GM06990 (cell line): Measurements from ENCODE around the gene COL6A3.

Source experiments
- DNase-seq: peaks from one replicate; pipeline ENCODE4 v3.0.0-alpha.2; 2011; ENCODE audit not compliant: insufficient read length; ENCODE audit errors: extremely low read depth
- H3K27me3 ChIP-seq: replicated peaks from 2 replicates; pipeline ENCODE4 v1.6.0; 2011; ENCODE audit warnings: low read length; ENCODE audit not compliant: control insufficient read depth, insufficient read depth
- H3K36me3 ChIP-seq: 2 replicates; pipeline ENCODE4 v1.5.1; 2011; ENCODE audit warnings: low read length; ENCODE audit not compliant: control insufficient read depth, insufficient read depth
- H3K4me3 ChIP-seq: replicated peaks from 2 replicates; pipeline ENCODE4 v1.5.1; 2011; ENCODE audit warnings: low read depth, mild to moderate bottlenecking, control low read depth, low read length
- TF ChIP-seq, protein P1 (sequence below): IDR thresholded peaks from 2 replicates; pipeline ENCODE4 v1.5.1; 2011; ENCODE audit warnings: low read length, control low read depth, mild to moderate bottlenecking, inconsistent platforms; ENCODE audit not compliant: insufficient read depth, poor library complexity, severe bottlenecking

The COL6A3 gene

DNA sequence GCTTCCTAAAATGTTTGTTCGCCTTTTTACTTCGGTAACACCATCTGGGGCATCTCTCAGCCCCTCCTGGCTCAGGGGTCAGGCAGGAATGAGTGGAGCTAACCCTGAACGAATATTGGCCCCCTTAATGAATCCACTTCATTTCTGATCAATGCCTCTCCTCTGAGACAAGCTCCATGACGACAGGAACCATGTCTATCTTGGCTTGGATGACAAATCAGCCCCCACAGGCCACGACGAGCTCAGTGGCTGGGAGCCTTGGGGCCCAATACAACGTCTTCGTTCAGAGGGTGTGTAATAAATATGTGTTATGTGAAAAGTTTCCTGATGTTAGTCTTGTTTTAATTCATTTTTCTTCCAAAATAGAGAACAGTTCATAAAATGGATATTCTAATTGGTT lies 133.0 kb downstream of the COL6A3 start:
- no peak overlapping the region for H3K4me3 ChIP-seq
- no peak for DNase-seq

DNA sequence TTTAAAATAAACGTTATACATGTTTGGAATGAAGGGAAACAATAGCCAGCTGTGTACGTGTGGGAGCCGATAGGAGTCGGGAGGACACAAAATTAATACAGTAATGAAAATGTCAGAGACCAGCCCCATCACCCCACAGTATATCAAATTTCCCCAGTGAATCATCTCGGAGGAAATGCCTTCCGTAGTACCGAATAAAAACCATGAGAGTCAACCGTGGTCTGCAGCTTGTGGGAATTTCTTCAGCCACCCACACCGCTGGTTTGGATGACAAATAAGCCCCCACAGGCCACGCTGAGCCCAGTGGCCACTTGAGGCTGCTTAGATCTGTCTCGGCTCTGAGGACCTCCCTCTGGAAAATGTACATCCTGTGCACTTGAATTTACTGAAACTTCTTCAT lies 133.7 kb downstream of the COL6A3 start:
- no peak for DNase-seq
- Histone ChIP-seq H3K27me3 (no peaks in the 10 kb centered on the region), H3K4me3 (no peak overlapping the region), H3K36me3 (no peaks in the 10 kb centered on the region)
- TF ChIP-seq, protein P1, sequence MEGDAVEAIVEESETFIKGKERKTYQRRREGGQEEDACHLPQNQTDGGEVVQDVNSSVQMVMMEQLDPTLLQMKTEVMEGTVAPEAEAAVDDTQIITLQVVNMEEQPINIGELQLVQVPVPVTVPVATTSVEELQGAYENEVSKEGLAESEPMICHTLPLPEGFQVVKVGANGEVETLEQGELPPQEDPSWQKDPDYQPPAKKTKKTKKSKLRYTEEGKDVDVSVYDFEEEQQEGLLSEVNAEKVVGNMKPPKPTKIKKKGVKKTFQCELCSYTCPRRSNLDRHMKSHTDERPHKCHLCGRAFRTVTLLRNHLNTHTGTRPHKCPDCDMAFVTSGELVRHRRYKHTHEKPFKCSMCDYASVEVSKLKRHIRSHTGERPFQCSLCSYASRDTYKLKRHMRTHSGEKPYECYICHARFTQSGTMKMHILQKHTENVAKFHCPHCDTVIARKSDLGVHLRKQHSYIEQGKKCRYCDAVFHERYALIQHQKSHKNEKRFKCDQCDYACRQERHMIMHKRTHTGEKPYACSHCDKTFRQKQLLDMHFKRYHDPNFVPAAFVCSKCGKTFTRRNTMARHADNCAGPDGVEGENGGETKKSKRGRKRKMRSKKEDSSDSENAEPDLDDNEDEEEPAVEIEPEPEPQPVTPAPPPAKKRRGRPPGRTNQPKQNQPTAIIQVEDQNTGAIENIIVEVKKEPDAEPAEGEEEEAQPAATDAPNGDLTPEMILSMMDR = no peak

More for the DNA sequence above, 133.0 kb downstream of the COL6A3 start:
- TF ChIP-seq, protein P1 = no peak
- H3K36me3 ChIP-seq = no peaks in the 10 kb centered on the region
- no peaks in the 10 kb centered on the region; the same call in 1 of the 2 replicates for H3K27me3 ChIP-seq

DNA sequence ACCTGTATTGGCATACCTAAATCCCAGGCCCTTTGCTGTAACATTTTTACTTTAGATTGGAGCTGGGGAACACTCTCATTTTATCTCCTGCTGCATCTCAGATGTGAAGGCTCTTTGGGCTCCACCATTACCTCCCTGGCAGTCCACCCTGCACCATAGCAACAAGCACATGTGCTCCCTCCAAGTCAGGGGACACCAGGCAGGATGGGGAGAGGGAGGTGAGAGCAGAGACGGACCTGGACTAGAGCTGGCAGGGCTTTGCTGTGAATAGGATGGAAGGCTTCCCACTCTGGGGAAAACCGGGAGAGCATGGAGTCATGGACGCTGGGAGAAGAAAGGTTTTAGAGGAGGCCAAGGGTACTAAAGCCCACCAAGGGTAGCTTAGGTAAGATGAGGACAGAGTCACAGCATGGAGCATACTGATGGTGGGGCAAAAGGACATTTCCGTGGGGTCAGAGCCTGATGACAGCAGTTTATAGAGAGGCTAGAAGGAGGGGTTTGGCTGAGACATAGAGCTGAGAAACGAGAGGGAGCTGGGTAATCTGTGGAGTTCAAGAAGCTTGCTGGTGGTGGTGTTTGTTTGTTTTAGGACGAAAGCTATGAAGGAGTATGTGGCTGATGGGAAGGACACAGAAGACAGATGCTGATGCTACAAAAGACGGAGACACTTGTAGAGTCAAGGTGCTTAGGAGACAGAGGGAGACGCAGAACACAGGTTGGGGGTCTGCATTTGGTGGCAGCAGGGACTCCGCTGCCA lies 134.8 kb downstream of the COL6A3 start:
- Histone ChIP-seq H3K4me3 (no peak overlapping the region), H3K27me3 (no peaks in the 10 kb centered on the region), H3K36me3 (no peaks in the 10 kb centered on the region)
- no peak for DNase-seq
- TF ChIP-seq, protein P1 = no peak

DNA sequence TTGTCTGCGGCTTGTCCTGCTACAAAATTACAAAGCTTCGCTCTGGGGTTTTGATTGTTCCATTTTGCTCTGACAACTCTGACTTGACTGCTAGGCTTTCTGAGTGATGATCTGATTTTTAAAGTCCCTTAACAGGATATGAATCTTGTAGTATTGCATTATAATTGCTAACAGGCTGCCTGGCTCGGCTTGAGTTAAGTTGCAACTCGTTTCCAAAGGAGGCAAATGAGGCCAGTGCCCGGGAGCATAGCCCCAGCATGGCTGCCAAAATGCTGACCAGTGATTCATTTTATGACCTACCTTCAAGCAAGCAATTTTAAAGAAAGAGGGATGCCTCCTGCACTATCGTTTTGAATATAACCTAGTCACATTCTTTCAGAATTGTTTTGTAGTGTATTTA lies 135.4 kb downstream of the COL6A3 start:
- TF ChIP-seq, protein P1 = no peak
- DNase-seq = no peak
- H3K4me3 ChIP-seq = no peak overlapping the region
- no peaks in the 10 kb centered on the region for H3K36me3 ChIP-seq
- no peaks in the 10 kb centered on the region for H3K27me3 ChIP-seq

DNA sequence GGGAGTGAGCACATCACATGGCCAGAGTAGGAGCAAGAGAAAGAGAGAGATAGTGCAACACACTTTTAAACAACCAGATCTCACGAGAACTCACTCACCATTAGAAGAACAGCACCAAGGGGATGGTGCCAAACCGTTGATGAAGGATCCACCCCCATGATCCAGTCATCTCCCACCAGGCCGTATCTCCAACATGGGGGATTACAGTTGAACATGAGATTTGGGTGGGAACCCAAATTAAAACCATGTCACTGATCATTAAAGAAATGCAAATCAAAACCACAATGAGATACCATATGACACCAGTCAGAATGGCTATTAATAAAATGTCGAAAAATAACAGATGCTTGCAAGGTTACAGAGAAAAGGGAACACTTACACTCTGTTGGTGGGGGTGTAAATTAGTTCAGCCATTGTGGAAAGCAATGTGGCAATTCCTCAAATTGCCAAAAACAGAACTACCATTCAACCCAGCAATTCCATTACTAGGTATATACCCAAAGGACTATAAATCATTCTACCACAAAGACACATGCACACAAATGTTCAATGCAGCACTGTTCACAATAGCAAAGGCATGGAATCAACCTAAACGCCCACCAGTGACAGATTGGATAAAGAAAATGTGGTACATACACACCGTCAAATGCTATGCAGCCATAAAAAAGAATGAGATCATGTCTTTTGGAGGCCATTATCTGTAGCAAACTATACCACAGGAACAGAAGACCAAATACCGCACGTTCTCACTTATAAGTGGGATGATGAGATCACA lies 137.1 kb downstream of the COL6A3 start:
- TF ChIP-seq, protein P1 = no peak
- no peaks in the 10 kb centered on the region for H3K36me3 ChIP-seq
- H3K4me3 ChIP-seq = no peak overlapping the region
- no peaks in the 10 kb centered on the region for H3K27me3 ChIP-seq
- no peak for DNase-seq
